HCT116 (cell line): ENCODE results near the gene CMC2. TPM values are rescaled to one million over a fixed set of nuclear protein-coding genes. Genes with fewer than 3 reads are reported as not detected.

ENCODE experiments used
- ATAC-seq: fragments of 200-7000 bp; cut with Tn5 transposase; 2 replicates; pipeline ENCODE4 v1.9.1; 2020; ENCODE audit warnings: mild to moderate bottlenecking, moderate library complexity
- BruUV-seq: library from RNA; stranded (reverse); fragments of 400-500 nt; replicated peaks from 2 replicates; lab custom pipeline; 2021; lab: Mats Ljungman, UMichigan
- CTCF ChIA-PET: fragments of 300-600 bp; sonication (Branson Sonifier 250); formaldehyde crosslinking; loops from one replicate; lab custom pipeline; 2021; ENCODE audit warnings: antibody characterized with exemption; lab: Charles Lee
- POLR2A ChIA-PET: fragments of 300-600, 350-600 bp; sonication (Branson Sonifier 250); formaldehyde crosslinking; loops from one replicate; lab custom pipeline; 2021; ENCODE audit warnings: antibody characterized with exemption; lab: Charles Lee
- RAD21 ChIA-PET, 2 experiments: fragments of 300-600 bp; sonication (Branson Sonifier 250); formaldehyde crosslinking; loops; one replicate each; lab custom pipeline; 2023; ENCODE audit warnings: low total read pairs in 2 of 2; ENCODE audit not compliant: uncharacterized antibody in 2 of 2, unreplicated experiment in 2 of 2, low non-redundant PET in 1 of 2; lab: Charles Lee
- DNase-seq: peaks from one replicate; pipeline ENCODE4 v3.0.0-alpha.2; 2010; ENCODE audit warnings: low read depth, low spot score
- H2AFZ ChIP-seq: fragments of 200-600 bp; shearing (Covaris generic), sonication (generic); 2 replicates; pipeline ENCODE4 v1.6.1; 2017; ENCODE audit warnings: low read depth, mixed run types, mixed read lengths, antibody characterized with exemption, low read length; ENCODE audit not compliant: poor library complexity, severe bottlenecking
- H3K27ac ChIP-seq: 2 replicates; pipeline ENCODE4 v1.5.1; 2012; ENCODE audit warnings: low read depth, low read length
- H3K27me3 ChIP-seq: fragments of 200-600 bp; sonication (generic); 2 replicates; pipeline ENCODE4 v1.6.1; 2016; ENCODE audit warnings: mixed run types, low read length, mixed read lengths; ENCODE audit not compliant: insufficient read depth
- H3K36me3 ChIP-seq, 2 experiments: fragments of 200-500 bp in 1 of 2; fragments of 200-600 bp in 1 of 2; sonication (Bioruptor generic) in 1 of 2; sonication (generic) in 1 of 2; 2 replicates each; pipeline versions ENCODE4 v1.5.1 to v1.6.1; 2014 to 2016; ENCODE audit warnings: low read length in 2 of 2, inconsistent platforms in 1 of 2, mixed read lengths in 1 of 2, mixed run types in 1 of 2; ENCODE audit not compliant: insufficient read depth in 2 of 2, control insufficient read depth in 1 of 2
- H3K4me1 ChIP-seq, 2 experiments: fragments of 200-600 bp in 1 of 2; sonication (generic) in 1 of 2; 2 replicates each; pipeline versions ENCODE4 v1.5.1 to v1.6.1; 2012 to 2017; ENCODE audit warnings: low read length in 2 of 2, inconsistent platforms in 1 of 2, mild to moderate bottlenecking in 1 of 2, mixed read lengths in 1 of 2, mixed run types in 1 of 2, moderate library complexity in 1 of 2; ENCODE audit not compliant: insufficient read depth in 2 of 2, control insufficient read depth in 1 of 2
- H3K4me2 ChIP-seq: fragments of 200-600 bp; sonication (generic); 2 replicates; pipeline ENCODE4 v1.6.1; 2017; ENCODE audit warnings: mixed run types, low read length, mixed read lengths
- H3K4me3 ChIP-seq, 2 experiments: fragments of 200-600 bp in 1 of 2; sonication (generic) in 1 of 2; replicated peaks in 1 of 2; 2 replicates each; pipeline ENCODE4 v1.5.1; 2011 to 2016; ENCODE audit warnings: low read length in 2 of 2, control low read depth in 1 of 2, low read depth in 1 of 2, mild to moderate bottlenecking in 1 of 2, mixed read lengths in 1 of 2, mixed run types in 1 of 2
- H3K79me2 ChIP-seq: fragments of 200-600 bp; sonication (generic); 2 replicates; pipeline ENCODE4 v1.6.1; 2017; ENCODE audit warnings: mild to moderate bottlenecking, mixed run types, low read length, moderate library complexity, mixed read lengths; ENCODE audit not compliant: insufficient read depth
- H3K9ac ChIP-seq: fragments of 200-600 bp; sonication (generic); 2 replicates; pipeline ENCODE4 v1.6.1; 2016; ENCODE audit warnings: low read length, mixed read lengths
- H3K9me2 ChIP-seq: fragments of 200-600 bp; sonication (generic), shearing (Covaris generic); 2 replicates; pipeline ENCODE4 v1.6.1; 2017; ENCODE audit warnings: mixed run types, mild to moderate bottlenecking, moderate library complexity; ENCODE audit not compliant: insufficient read depth
- H3K9me3 ChIP-seq, 2 experiments: fragments of 200-500 bp in 1 of 2; fragments of 200-600 bp in 1 of 2; sonication (Bioruptor generic) in 1 of 2; sonication (generic) in 1 of 2; 2 replicates each; pipeline ENCODE4 v1.6.1; 2014 to 2017; ENCODE audit warnings: low read length in 2 of 2, mixed read lengths in 2 of 2, inconsistent platforms in 1 of 2, low read depth in 1 of 2, mild to moderate bottlenecking in 1 of 2, mixed run types in 1 of 2, moderate library complexity in 1 of 2; ENCODE audit not compliant: control insufficient read depth in 1 of 2, insufficient read depth in 1 of 2
- H4K20me1 ChIP-seq: fragments of 200-600 bp; sonication (generic), shearing (Covaris generic); 2 replicates; pipeline ENCODE4 v1.6.1; 2017; ENCODE audit warnings: mixed run types, mild to moderate bottlenecking, moderate library complexity; ENCODE audit not compliant: insufficient read depth
- CBX3 ChIP-seq: IDR thresholded peaks from 2 replicates; pipeline ENCODE4 v1.6.1; 2012; ENCODE audit warnings: low read depth
- CTCF ChIP-seq, 3 experiments: fragments of 200-600 bp in 1 of 3; sonication (generic) in 1 of 3; IDR thresholded peaks in 2 of 3; conservative IDR thresholded peaks in 1 of 3; 2 replicates each; pipeline ENCODE4 v1.5.1; 2012 to 2017; ENCODE audit warnings: low read depth in 2 of 3, low read length in 2 of 3, antibody characterized with exemption in 1 of 3, borderline replicate concordance in 1 of 3, control low read depth in 1 of 3, mild to moderate bottlenecking in 1 of 3, mixed read lengths in 1 of 3, mixed run types in 1 of 3, moderate library complexity in 1 of 3; ENCODE audit not compliant: insufficient read depth in 1 of 3
- EGR1 ChIP-seq: IDR thresholded peaks from 2 replicates; pipeline ENCODE4 v1.6.1; 2012; ENCODE audit warnings: low read depth
- EZH2 ChIP-seq: fragments of 200-600 bp; sonication (generic); IDR thresholded peaks from 2 replicates; pipeline ENCODE4 v1.6.1; 2017; ENCODE audit warnings: antibody characterized with exemption, mixed run types
- JUND ChIP-seq: IDR thresholded peaks from 2 replicates; pipeline ENCODE4 v1.6.1; 2012
- POLR2A ChIP-seq: IDR thresholded peaks from 2 replicates; pipeline ENCODE4 v1.7.0; 2011; ENCODE audit warnings: borderline replicate concordance; ENCODE audit not compliant: insufficient read depth, insufficient read length; ENCODE audit errors: extremely low read depth
- POLR2AphosphoS5 ChIP-seq: IDR thresholded peaks from 2 replicates; pipeline ENCODE4 v1.6.1; 2011; ENCODE audit warnings: mild to moderate bottlenecking, low read depth, low read length, moderate library complexity
- RAD21 ChIP-seq: IDR thresholded peaks from 2 replicates; pipeline ENCODE4 v1.6.1; 2012; ENCODE audit warnings: low read depth, mild to moderate bottlenecking
- REST ChIP-seq: IDR thresholded peaks from 2 replicates; pipeline ENCODE4 v1.6.1; 2012; ENCODE audit warnings: low read depth
- SIN3A ChIP-seq: IDR thresholded peaks from 2 replicates; pipeline ENCODE4 v1.6.1; 2012; ENCODE audit warnings: low read depth
- SP1 ChIP-seq: IDR thresholded peaks from 2 replicates; pipeline ENCODE4 v1.6.1; 2012; ENCODE audit warnings: low read depth
- SRF ChIP-seq: IDR thresholded peaks from 2 replicates; pipeline ENCODE4 v1.6.1; 2012; ENCODE audit warnings: low read depth
- TCF7L2 ChIP-seq: IDR thresholded peaks from 2 replicates; pipeline ENCODE4 v1.7.0; 2011; ENCODE audit warnings: borderline replicate concordance, inconsistent platforms; ENCODE audit not compliant: insufficient read depth, insufficient read length; ENCODE audit errors: extremely low read depth
- YY1 ChIP-seq: IDR thresholded peaks from 2 replicates; pipeline ENCODE4 v1.6.1; 2011; ENCODE audit warnings: low read length, low read depth, moderate library complexity, mild to moderate bottlenecking; ENCODE audit not compliant: insufficient replicate concordance; ENCODE audit errors: extremely low read depth
- ZBTB33 ChIP-seq: IDR thresholded peaks from 2 replicates; pipeline ENCODE4 v1.6.1; 2011; ENCODE audit warnings: mild to moderate bottlenecking, low read length, moderate library complexity; ENCODE audit not compliant: insufficient replicate concordance; ENCODE audit errors: extremely low read depth
- ZFX ChIP-seq: fragments of 450-650 bp; IDR thresholded peaks from 2 replicates; pipeline ENCODE4 v1.6.1; 2017
- ZNF274 ChIP-seq: fragments of 200-500 bp; sonication (Bioruptor generic); IDR thresholded peaks from 2 replicates; pipeline ENCODE4 v1.6.1; 2014; ENCODE audit warnings: mild to moderate bottlenecking, low read depth, low read length, inconsistent platforms
- intact Hi-C: fragments of 100-400 bp; cut with micrococcal nuclease; formaldehyde crosslinking; loops from 2 replicates; pipeline ENCODE4 v1.10.0; 2022
- total RNA-seq: library from RNA; stranded (reverse); gene quantifications from one replicate; pipeline ENCODE4 v1.2.1, GENCODE V29; 2021; ENCODE audit not compliant: unreplicated experiment

CMC2 gene
- total RNA-seq, 1 experiment from 2014 or later: 119 TPM

GRCh38 chr16:80990577-80990976 is 16.1 kb downstream of the CMC2 start:
- H3K4me3 ChIP-seq: no peak overlapping the region
- peaks cover 93% of the 10 kb centered on the region for H3K79me2 ChIP-seq
- H3K36me3 ChIP-seq: peaks cover 0 to 5% of the 10 kb centered on the region in 2 experiments; a peak in 1 of 4 replicates
- POLR2A ChIA-PET: no interaction called here
- no peaks in the 10 kb centered on the region for H3K9me2 ChIP-seq
- DNase-seq (no peak), ATAC-seq (no peak)
- H3K9ac ChIP-seq: no peak overlapping the region
- H3K27me3 ChIP-seq: no peaks in the 10 kb centered on the region
- H2AFZ ChIP-seq: no peak overlapping the region
- no peak overlapping the region for H3K4me2 ChIP-seq
- RAD21 ChIA-PET: no interaction called here
- no peak for TF ChIP-seq EZH2
- TF ChIP-seq REST: no peak
- no peak for TF ChIP-seq JUND
- TF ChIP-seq CTCF (IDR thresholded peaks at IDR 0.05 in 2 of 3, conservative IDR thresholded peaks at IDR 0.05 in 1 of 3; ENCODE audit: borderline replicate concordance in 1 of 3, insufficient read depth in 1 of 3, low read depth in 2 of 3, low read length in 2 of 3): no peak
- no peak for TF ChIP-seq CBX3
- TF ChIP-seq TCF7L2: no peak
- no peak for TF ChIP-seq YY1
- no peak for TF ChIP-seq RAD21
- no peak for TF ChIP-seq ZFX
- TF ChIP-seq ZBTB33: no peak
- TF ChIP-seq POLR2AphosphoS5: no peak
- no peak for TF ChIP-seq SP1
- no peak for TF ChIP-seq ZNF274
- TF ChIP-seq POLR2A: no peak
- no peak for TF ChIP-seq SIN3A
- TF ChIP-seq EGR1: no peak
- no peak for TF ChIP-seq SRF
- BruUV-seq: no TSS peak
- CTCF ChIA-PET: interaction anchor here (0.7 kb wide), 1 partner anchor 9 kb away, joined by 3 read pairs; no protein-coding TSS in a partner anchor
- intact Hi-C loops: no loop called here
- no peaks in the 10 kb centered on the region for H4K20me1 ChIP-seq
- no peak overlapping the region for H3K27ac ChIP-seq
- no peaks in the 10 kb centered on the region for H3K9me3 ChIP-seq
- H3K4me1 ChIP-seq: peaks cover 7 to 19% of the 10 kb centered on the region in 2 experiments; a peak in 3 of 4 replicates
